Keratinocyte (primary cell): ENCODE measurements around the gene DKK3. TPM values are rescaled to one million over a fixed set of nuclear protein-coding genes. Genes with fewer than 3 reads are reported as not detected.

Experiments used
- DNase-seq: peaks from one replicate; pipeline ENCODE4 v3.0.0-alpha.2; 2011; ENCODE audit warnings: low read depth, missing footprints, low spot score
- FAIRE-seq: peaks from 2 replicates; lab custom pipeline; 2011; peaks lifted over from hg19 to GRCh38; lab: Jason Lieb, UNC
- H2AFZ ChIP-seq: 2 replicates; pipeline ENCODE4 v1.6.0; 2012; ENCODE audit warnings: low read length, control low read depth, inconsistent platforms; ENCODE audit not compliant: control insufficient read depth
- H3K27ac ChIP-seq: 2 replicates; pipeline ENCODE4 v1.5.1; 2011; ENCODE audit warnings: low read length; ENCODE audit not compliant: control insufficient read depth, insufficient read depth
- H3K27me3 ChIP-seq: 3 replicates; pipeline ENCODE4 v1.6.0; 2011; ENCODE audit warnings: low read length; ENCODE audit not compliant: control insufficient read depth, insufficient read depth; ENCODE audit errors: extremely low read depth
- H3K36me3 ChIP-seq, 2 experiments: 2 replicates in 1 of 2; 3 replicates in 1 of 2; pipeline ENCODE4 v1.5.1; 2011; ENCODE audit warnings: low read length in 2 of 2, mild to moderate bottlenecking in 1 of 2; ENCODE audit not compliant: control insufficient read depth in 2 of 2, insufficient read depth in 2 of 2; ENCODE audit errors: extremely low read depth in 1 of 2
- H3K4me1 ChIP-seq: 3 replicates; pipeline ENCODE4 v1.5.1; 2011; ENCODE audit warnings: low read length; ENCODE audit not compliant: control insufficient read depth, insufficient read depth; ENCODE audit errors: extremely low read depth
- H3K4me2 ChIP-seq: 3 replicates; pipeline ENCODE4 v1.6.0; 2011; ENCODE audit warnings: low read depth, low read length; ENCODE audit not compliant: control insufficient read depth, insufficient read depth; ENCODE audit errors: extremely low read depth
- H3K4me3 ChIP-seq, 3 experiments: fragments of 200-600 bp in 1 of 3; sonication (generic) in 1 of 3; 2 replicates in 2 of 3; 3 replicates in 1 of 3; pipeline ENCODE4 v1.5.1; 2011 to 2016; ENCODE audit warnings: low read length in 3 of 3, mild to moderate bottlenecking in 3 of 3, control low read depth in 2 of 3, inconsistent platforms in 1 of 3, low read depth in 1 of 3, mixed read lengths in 1 of 3, mixed run types in 1 of 3, moderate library complexity in 1 of 3; ENCODE audit not compliant: control insufficient read depth in 2 of 3, insufficient read depth in 2 of 3; ENCODE audit errors: extremely low read depth in 1 of 3
- H3K79me2 ChIP-seq: 2 replicates; pipeline ENCODE4 v1.6.0; 2012; ENCODE audit warnings: low read length; ENCODE audit not compliant: control insufficient read depth, insufficient read depth
- H3K9ac ChIP-seq: 3 replicates; pipeline ENCODE4 v1.6.0; 2011; ENCODE audit warnings: low read length; ENCODE audit not compliant: control insufficient read depth, insufficient read depth; ENCODE audit errors: extremely low read depth
- H3K9me1 ChIP-seq: 3 replicates; pipeline ENCODE4 v1.6.0; 2011; ENCODE audit warnings: low read length; ENCODE audit not compliant: control insufficient read depth, insufficient read depth; ENCODE audit errors: extremely low read depth
- H3K9me3 ChIP-seq: 2 replicates; pipeline ENCODE4 v1.5.1; 2012; ENCODE audit warnings: low read depth, low read length; ENCODE audit not compliant: control insufficient read depth
- H4K20me1 ChIP-seq: 3 replicates; pipeline ENCODE4 v1.6.0; 2011; ENCODE audit warnings: low read length; ENCODE audit not compliant: control insufficient read depth, insufficient read depth; ENCODE audit errors: extremely low read depth
- CTCF ChIP-seq, 3 experiments: IDR thresholded peaks in 1 of 3; conservative IDR thresholded peaks in 1 of 3; optimal IDR thresholded peaks in 1 of 3; 2 replicates in 2 of 3; 3 replicates in 1 of 3; pipeline versions ENCODE3 to v1.5.1; 2011; ENCODE audit warnings: low read length in 3 of 3, mild to moderate bottlenecking in 3 of 3, moderate library complexity in 2 of 3, control low read depth in 1 of 3, inconsistent platforms in 1 of 3; ENCODE audit not compliant: insufficient read depth in 2 of 3; ENCODE audit errors: extremely low read depth in 1 of 3
- EZH2 ChIP-seq: IDR thresholded peaks from one replicate; pipeline ENCODE4 v1.6.1; 2012; ENCODE audit warnings: inconsistent platforms, mild to moderate bottlenecking, low read length, moderate library complexity
- dilution Hi-C: fragments of 300-500 bp; cut with MboI; formaldehyde crosslinking; loops from one replicate; pipeline ENCODE4 v1.7.0; 2020; ENCODE audit warnings: low sequenced_read_pairs; ENCODE audit not compliant: extremely low pct_ligation_motif_present
- polyA plus RNA-seq, 5 experiments: library from polyadenylated mRNA; depleted of rRNA in 3 of 5; stranded (reverse) in 3 of 5; stranded (forward) in 1 of 5; unstranded in 1 of 5; fragments of >200 nt; gene quantifications; 1 replicate in 1 of 5; 2 replicates in 3 of 5; 3 replicates in 1 of 5; pipeline versions ENCODE4 v1.2.1 to v1.2.3, GENCODE V29; 2011 to 2012; ENCODE audit warnings: missing spikeins in 2 of 5, low read depth in 1 of 5, low replicate concordance in 1 of 5

Gene DKK3
- polyA plus RNA-seq, 1 donor (not counting 4 experiments of a cell fraction or from before 2014, with no cell fraction given) = 712 TPM

GRCh38 chr11:11981840-11982239, 26.6 kb downstream of the DKK3 start:
- peaks cover 7 to 18% of the 10 kb centered on the region in 2 experiments for H3K36me3 ChIP-seq

GRCh38 chr11:11981364-11981763, 27.1 kb downstream of the DKK3 start:
- H3K4me1 ChIP-seq = peaks cover 75% of the 10 kb centered on the region
- H3K4me2 ChIP-seq = no peak overlapping the region
- FAIRE-seq (no peak), DNase-seq (no peak)
- H3K9ac ChIP-seq = no peak overlapping the region
- dilution Hi-C loops = no loop called here
- no peak overlapping the region for H2AFZ ChIP-seq
- no peaks in the 10 kb centered on the region for H3K27me3 ChIP-seq
- no peak overlapping the region for H3K27ac ChIP-seq
- H3K79me2 ChIP-seq = peaks cover 16% of the 10 kb centered on the region
- TF ChIP-seq EZH2 (no peak), CTCF (optimal IDR thresholded peaks at IDR 0.05 in 1 of 3, IDR thresholded peaks at IDR 0.05 in 1 of 3, conservative IDR thresholded peaks at IDR 0.05 in 1 of 3; ENCODE audit: extremely low read depth in 1 of 3, insufficient read depth in 2 of 3, low read length in 3 of 3) (no peak)
- no peaks in the 10 kb centered on the region for H3K9me3 ChIP-seq
- no peaks in the 10 kb centered on the region for H3K9me1 ChIP-seq
- no peak overlapping the region for H3K4me3 ChIP-seq
- H4K20me1 ChIP-seq = no peaks in the 10 kb centered on the region
- peaks cover 7 to 21% of the 10 kb centered on the region in 2 experiments for H3K36me3 ChIP-seq

More at GRCh38 chr11:11981840-11982239, 26.6 kb downstream of the DKK3 start:
- FAIRE-seq (no peak), DNase-seq (no peak)
- H4K20me1 ChIP-seq = no peaks in the 10 kb centered on the region
- TF ChIP-seq CTCF (optimal IDR thresholded peaks at IDR 0.05 in 1 of 3, IDR thresholded peaks at IDR 0.05 in 1 of 3, conservative IDR thresholded peaks at IDR 0.05 in 1 of 3; ENCODE audit: extremely low read depth in 1 of 3, insufficient read depth in 2 of 3, low read length in 3 of 3) = no peak
- TF ChIP-seq EZH2 = no peak
- peaks cover 14% of the 10 kb centered on the region for H3K79me2 ChIP-seq
- H2AFZ ChIP-seq = no peak overlapping the region
- no peaks in the 10 kb centered on the region for H3K9me3 ChIP-seq
- dilution Hi-C loops = no loop called here
- no peak overlapping the region for H3K9ac ChIP-seq
- H3K27ac ChIP-seq = no peak overlapping the region
- H3K4me1 ChIP-seq = peaks cover 73% of the 10 kb centered on the region
- no peaks in the 10 kb centered on the region for H3K27me3 ChIP-seq
- no peak overlapping the region for H3K4me2 ChIP-seq
- H3K4me3 ChIP-seq = no peak overlapping the region
- H3K9me1 ChIP-seq = no peaks in the 10 kb centered on the region
